Measurements from ENCODE around the gene KBTBD6. TPM values are rescaled to one million over a fixed set of nuclear protein-coding genes. Genes with fewer than 3 reads are reported as not detected.

KBTBD6 gene
- total RNA-seq, result 12.4 and 13.3 TPM in 2 replicates

DNA sequence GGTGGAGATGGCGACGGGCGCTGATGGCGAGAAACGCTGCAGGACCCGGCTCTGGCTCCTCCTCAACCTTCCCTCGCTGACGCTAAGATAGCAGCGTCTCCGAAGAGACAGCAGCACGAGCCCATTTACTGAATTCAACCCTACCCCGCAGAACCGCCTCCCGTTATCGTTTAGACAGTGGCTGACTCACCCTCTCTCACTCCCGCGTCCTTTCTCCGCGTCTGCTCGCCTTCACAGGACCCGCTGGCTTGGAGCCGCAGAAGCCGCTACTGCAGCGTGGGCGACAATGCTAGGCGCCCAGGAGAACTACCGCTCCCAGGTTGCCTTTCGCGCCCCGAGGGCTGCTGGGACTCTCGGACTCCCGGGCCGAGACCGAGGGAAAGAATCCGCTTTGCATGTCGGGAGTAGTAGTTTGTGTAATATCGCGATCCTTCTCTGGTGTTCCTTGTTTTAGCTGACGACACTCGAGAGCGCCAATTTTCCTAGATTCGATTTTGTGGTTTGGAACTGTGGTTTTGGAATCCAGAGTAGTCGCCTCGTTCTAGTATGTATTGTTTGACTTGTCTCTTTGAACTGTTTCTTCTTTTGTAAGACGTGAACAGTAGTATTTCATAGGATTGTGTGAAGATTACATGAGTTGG lies at the start of gene KBTBD6:
TSS of gene KBTBD6 (minus strand) at position 291 of the 641 bp plus-strand sequence. CDS start 291 bp downstream, outside the sequence.

Small RNA genes within 50 kb of the gene (small RNA-seq; reads per million reads assigned to genes)
- gene MIR3168, result not detected
- not detected for gene RN7SL597P

Other genes starting within 250 kb of the KBTBD6 start
- 132 and 141 TPM in 2 replicates for gene ELF1, start 113.5 kb downstream of the KBTBD6 start, total RNA-seq
- gene WBP4, start 71.3 kb downstream of the KBTBD6 start, total RNA-seq, result 5.2 and 6.7 TPM in 2 replicates
- gene KBTBD7, start 61.8 kb upstream of the KBTBD6 start, total RNA-seq, result 9.7 and 18.5 TPM in 2 replicates
- gene MTRF1, start 130.8 kb upstream of the KBTBD6 start, total RNA-seq, result 11.0 and 13.0 TPM in 2 replicates
- 19.2 and 23.0 TPM in 2 replicates for gene NAA16, start 178.5 kb upstream of the KBTBD6 start, total RNA-seq

Data from placental epithelial cell (primary cell).